Gastroesophageal sphincter (tissue), 4 donors: ENCODE measurements around the gene ERCC6L2. TPM values are rescaled to one million over a fixed set of nuclear protein-coding genes. Genes with fewer than 3 reads are reported as not detected.
A peak's percentile ranks its signal among the peaks of the same experiment; 100 is the strongest.

Source experiments
- ATAC-seq: fragments of 150-250 bp; one replicate; pipeline ENCODE4 v1.9.1; 2016; ENCODE audit warnings: mild to moderate bottlenecking, moderate library complexity
- H3K27ac ChIP-seq, 4 donors: fragments of 200-600 bp; sonication (generic) in 3 of 4; 1 replicate in 3 of 4; 2 replicates in 1 of 4; pipeline ENCODE4 v1.5.1; 2016 to 2019
- H3K27me3 ChIP-seq: fragments of 200-600 bp; sonication (generic); one replicate; pipeline ENCODE4 v1.5.1; 2019
- H3K36me3 ChIP-seq, 2 donors: fragments of 200-600 bp; sonication (generic); one replicate each; pipeline ENCODE4 v1.5.1; 2019; ENCODE audit warnings: control low read depth in 1 of 2
- H3K4me1 ChIP-seq, 3 donors: fragments of 200-600 bp; sonication (generic); 1 replicate in 2 of 3; 2 replicates in 1 of 3; pipeline ENCODE4 v1.5.1; 2016 to 2019; ENCODE audit warnings: control low read depth in 2 of 3
- H3K4me3 ChIP-seq, 2 donors: fragments of 200-600 bp; sonication (generic); one replicate each; pipeline ENCODE4 v1.5.1; 2019; ENCODE audit warnings: mild to moderate bottlenecking in 1 of 2, moderate library complexity in 1 of 2
- H3K9me3 ChIP-seq, 3 donors: fragments of 200-600 bp; sonication (generic); one replicate each; pipeline ENCODE4 v1.5.1; 2017 to 2019; ENCODE audit warnings: control low read depth in 2 of 3
- EP300 ChIP-seq: sonication (generic); formaldehyde crosslinking; IDR thresholded peaks from one replicate; pipeline ENCODE4 v1.6.1; 2017; ENCODE audit warnings: antibody characterized with exemption, mild to moderate bottlenecking
- POLR2A ChIP-seq, 2 donors: fragments of 450-650 bp; IDR thresholded peaks; one replicate each; pipeline ENCODE4 v1.6.1; 2017; ENCODE audit warnings: antibody characterized with exemption in 2 of 2, mild to moderate bottlenecking in 2 of 2, moderate library complexity in 1 of 2
- POLR2AphosphoS5 ChIP-seq: sonication (generic); formaldehyde crosslinking; IDR thresholded peaks from one replicate; pipeline ENCODE4 v1.6.1; 2017; ENCODE audit warnings: antibody characterized with exemption
- WGBS, 2 donors: methylation state at CpG; one replicate each; pipeline ENCODE4 v1.1.5; 2018; ENCODE audit warnings: low coverage in 1 of 2; 5-methylcytosine and 5-hydroxymethylcytosine counted together
- total RNA-seq, 4 donors: library from RNA; depleted of rRNA; stranded (reverse); fragments of >200 nt; gene quantifications; one replicate each; pipeline ENCODE4 v1.1.0, GENCODE V29; 2016
- TF ChIP-seq, protein P1 (sequence below), 4 experiments: fragments of 200-600 bp in 2 of 4; fragments of 450-650 bp in 2 of 4; sonication (generic) in 1 of 4; IDR thresholded peaks; one replicate each; pipeline ENCODE4 v1.5.1; 2017 to 2019; ENCODE audit warnings: antibody characterized with exemption in 4 of 4, mild to moderate bottlenecking in 2 of 4, moderate library complexity in 2 of 4

ERCC6L2 gene, protein sequence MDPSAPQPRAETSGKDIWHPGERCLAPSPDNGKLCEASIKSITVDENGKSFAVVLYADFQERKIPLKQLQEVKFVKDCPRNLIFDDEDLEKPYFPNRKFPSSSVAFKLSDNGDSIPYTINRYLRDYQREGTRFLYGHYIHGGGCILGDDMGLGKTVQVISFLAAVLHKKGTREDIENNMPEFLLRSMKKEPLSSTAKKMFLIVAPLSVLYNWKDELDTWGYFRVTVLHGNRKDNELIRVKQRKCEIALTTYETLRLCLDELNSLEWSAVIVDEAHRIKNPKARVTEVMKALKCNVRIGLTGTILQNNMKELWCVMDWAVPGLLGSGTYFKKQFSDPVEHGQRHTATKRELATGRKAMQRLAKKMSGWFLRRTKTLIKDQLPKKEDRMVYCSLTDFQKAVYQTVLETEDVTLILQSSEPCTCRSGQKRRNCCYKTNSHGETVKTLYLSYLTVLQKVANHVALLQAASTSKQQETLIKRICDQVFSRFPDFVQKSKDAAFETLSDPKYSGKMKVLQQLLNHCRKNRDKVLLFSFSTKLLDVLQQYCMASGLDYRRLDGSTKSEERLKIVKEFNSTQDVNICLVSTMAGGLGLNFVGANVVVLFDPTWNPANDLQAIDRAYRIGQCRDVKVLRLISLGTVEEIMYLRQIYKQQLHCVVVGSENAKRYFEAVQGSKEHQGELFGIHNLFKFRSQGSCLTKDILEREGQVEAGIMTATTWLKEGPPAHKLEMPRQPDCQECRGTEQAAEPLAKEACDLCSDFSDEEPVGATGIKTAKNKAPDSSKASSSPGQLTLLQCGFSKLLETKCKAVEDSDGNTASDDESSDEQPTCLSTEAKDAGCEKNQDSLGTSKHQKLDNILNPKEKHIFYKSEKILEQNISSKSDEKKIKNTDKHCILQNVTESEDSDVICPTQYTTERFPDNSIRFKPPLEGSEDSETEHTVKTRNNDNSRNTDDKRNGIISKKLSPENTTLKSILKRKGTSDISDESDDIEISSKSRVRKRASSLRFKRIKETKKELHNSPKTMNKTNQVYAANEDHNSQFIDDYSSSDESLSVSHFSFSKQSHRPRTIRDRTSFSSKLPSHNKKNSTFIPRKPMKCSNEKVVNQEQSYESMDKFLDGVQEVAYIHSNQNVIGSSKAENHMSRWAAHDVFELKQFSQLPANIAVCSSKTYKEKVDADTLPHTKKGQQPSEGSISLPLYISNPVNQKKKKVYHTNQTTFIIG (N-terminal part only)
- 100 to 1,000 TPM in 3 of 4 donors, 10 to 100 TPM in 1; 70.0 to 137 (median 113) TPM for total RNA-seq

DNA sequence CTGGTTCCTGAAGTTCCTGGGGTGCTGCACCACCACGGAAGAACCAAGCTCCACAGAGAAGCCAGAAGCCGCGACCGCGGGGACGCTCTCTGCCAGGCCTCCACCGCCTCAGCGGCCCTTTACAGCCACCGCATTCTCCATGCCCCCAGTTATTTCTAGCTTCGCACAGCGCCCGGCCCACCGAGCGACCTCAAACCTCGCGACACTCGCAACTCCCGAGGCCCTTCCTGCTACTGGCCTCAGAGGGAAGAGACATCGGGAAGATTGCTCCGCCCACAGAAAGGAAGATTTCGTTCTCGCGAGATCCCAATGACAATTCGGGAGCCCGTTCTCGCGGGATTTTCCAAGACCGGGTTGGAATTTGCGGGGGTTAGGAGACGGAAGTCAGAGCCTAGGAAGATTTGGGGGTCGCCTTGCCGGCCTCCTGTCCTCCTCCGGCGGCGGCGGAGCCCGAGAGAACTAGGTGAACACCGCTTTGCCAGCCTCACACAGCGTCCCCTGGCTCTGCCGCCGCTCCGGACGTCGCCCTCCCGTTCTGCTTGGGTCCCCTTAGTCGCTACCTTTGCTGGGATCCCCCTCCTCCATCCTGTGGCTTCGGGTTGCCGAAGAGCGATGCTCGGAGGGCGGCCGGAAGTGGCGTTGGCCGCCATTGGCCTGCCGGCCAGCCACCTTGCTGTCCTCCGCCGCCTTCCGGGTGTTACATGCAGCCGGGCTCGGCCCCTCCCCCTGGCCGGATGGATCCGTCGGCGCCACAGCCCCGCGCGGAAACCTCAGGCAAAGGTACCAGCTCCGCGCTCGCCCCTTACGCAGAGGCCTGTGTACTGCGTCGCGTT lies at the start of gene ERCC6L2:
ERCC6L2 (plus strand) TSS at position 387 of the 833 bp plus-strand sequence; CDS start at position 735, 348 bp downstream.
- peak; percentile 97 for ATAC-seq
- WGBS, 2 donors: 0 to 9% methylated on average over 4 to 13 of the region's 74 CpGs
- H3K4me3 ChIP-seq: no peak within 1 kb of the TSS
- TF ChIP-seq POLR2A (IDR thresholded peaks at IDR 0.05) (peak; percentile 52 to 75), POLR2AphosphoS5 (peak; percentile 90), EP300 (no peak)
- TF ChIP-seq, protein P1, sequence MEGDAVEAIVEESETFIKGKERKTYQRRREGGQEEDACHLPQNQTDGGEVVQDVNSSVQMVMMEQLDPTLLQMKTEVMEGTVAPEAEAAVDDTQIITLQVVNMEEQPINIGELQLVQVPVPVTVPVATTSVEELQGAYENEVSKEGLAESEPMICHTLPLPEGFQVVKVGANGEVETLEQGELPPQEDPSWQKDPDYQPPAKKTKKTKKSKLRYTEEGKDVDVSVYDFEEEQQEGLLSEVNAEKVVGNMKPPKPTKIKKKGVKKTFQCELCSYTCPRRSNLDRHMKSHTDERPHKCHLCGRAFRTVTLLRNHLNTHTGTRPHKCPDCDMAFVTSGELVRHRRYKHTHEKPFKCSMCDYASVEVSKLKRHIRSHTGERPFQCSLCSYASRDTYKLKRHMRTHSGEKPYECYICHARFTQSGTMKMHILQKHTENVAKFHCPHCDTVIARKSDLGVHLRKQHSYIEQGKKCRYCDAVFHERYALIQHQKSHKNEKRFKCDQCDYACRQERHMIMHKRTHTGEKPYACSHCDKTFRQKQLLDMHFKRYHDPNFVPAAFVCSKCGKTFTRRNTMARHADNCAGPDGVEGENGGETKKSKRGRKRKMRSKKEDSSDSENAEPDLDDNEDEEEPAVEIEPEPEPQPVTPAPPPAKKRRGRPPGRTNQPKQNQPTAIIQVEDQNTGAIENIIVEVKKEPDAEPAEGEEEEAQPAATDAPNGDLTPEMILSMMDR (IDR thresholded peaks at IDR 0.05): peak in 3 of 4 experiments; percentile 8 to 52 (median 18)
- H3K36me3 ChIP-seq: peaks cover 0 to 6% of the 10 kb centered on the region in 2 donors
- H3K27me3 ChIP-seq: no peaks in the 10 kb centered on the region
- H3K27ac ChIP-seq: no peak within 1 kb of the TSS
- no peaks in the 10 kb centered on the region for H3K9me3 ChIP-seq
- H3K4me1 ChIP-seq: peaks cover 7 to 32% (median 14%) of the 10 kb centered on the region in 3 donors

DNA sequence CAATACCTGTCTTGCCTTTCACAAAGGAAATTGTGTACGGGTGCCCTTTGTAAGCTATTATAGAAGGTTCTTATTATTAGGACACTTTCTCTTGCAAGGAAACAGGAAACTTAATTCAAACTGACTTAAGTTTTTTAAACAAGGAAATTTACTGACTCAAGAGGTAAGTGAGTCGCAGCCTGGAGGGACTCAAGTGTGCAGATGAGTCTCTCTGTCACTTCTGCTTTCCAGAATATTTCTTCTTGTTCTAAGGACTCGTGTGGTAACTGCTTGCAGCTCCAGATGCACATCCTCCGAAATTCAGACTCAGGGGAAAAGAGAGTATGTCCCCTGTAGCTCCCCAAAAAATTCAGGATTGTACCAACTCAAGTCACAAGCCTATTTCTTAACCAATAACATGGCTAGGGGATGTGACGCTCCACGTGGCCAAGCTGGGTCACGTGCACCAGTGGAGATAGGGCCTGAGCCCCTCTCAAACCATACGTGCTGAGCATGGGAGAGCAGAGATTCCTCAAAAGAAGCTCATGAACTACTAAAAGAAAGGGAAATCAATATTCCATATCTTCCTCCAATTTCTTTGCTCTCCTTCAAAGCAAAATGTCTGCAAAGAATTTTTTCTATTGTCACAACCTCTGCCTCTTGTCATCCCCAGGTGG lies 49.2 kb upstream of the ERCC6L2 start:
- no peak overlapping the region for H3K27ac ChIP-seq
- H3K36me3 ChIP-seq: no peaks in the 10 kb centered on the region
- no peaks in the 10 kb centered on the region for H3K9me3 ChIP-seq
- ATAC-seq: no peak
- peaks cover 0 to 12% (median 0%) of the 10 kb centered on the region in 3 donors for H3K4me1 ChIP-seq
- no peaks in the 10 kb centered on the region for H3K27me3 ChIP-seq
- no peak overlapping the region for H3K4me3 ChIP-seq
- WGBS, 2 donors: 81 to 90% methylated on average over 8 of the region's 8 CpGs
- TF ChIP-seq, protein P1 (IDR thresholded peaks at IDR 0.05): no peak
- TF ChIP-seq EP300 (no peak), POLR2A (IDR thresholded peaks at IDR 0.05) (no peak), POLR2AphosphoS5 (no peak)

DNA sequence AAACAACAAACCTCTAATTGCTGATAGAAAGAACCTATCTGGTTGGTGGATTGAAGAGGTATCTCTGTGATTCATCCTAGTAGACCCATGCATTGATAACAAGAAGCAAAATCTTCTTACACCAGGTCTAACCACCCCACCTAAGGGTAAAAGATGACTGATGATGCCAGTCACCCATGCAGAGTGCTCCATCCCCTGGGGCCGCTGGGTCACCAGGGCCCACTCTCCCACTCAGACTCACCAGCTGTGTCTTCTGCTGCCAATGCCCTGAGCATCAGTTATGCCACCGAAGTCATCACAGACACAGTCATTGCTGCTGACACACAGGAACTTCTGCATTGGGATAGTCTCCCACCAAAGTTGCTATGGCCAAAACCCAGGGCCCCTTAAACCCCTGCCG lies 44.7 kb upstream of the ERCC6L2 start:
- Histone ChIP-seq H3K27me3 (no peaks in the 10 kb centered on the region), H3K36me3 (no peaks in the 10 kb centered on the region), H3K27ac (no peak overlapping the region), H3K9me3 (no peaks in the 10 kb centered on the region), H3K4me1 (peaks cover 0 to 23% (median 0%) of the 10 kb centered on the region in 3 donors), H3K4me3 (no peak overlapping the region)
- whole genome bisulfite sequencing, 2 donors: 100% methylated on average over 2 of the region's 3 CpGs
- ATAC-seq: no peak
- TF ChIP-seq POLR2AphosphoS5 (no peak), POLR2A (IDR thresholded peaks at IDR 0.05) (no peak), EP300 (no peak)
- TF ChIP-seq, protein P1 (IDR thresholded peaks at IDR 0.05): no peak

DNA sequence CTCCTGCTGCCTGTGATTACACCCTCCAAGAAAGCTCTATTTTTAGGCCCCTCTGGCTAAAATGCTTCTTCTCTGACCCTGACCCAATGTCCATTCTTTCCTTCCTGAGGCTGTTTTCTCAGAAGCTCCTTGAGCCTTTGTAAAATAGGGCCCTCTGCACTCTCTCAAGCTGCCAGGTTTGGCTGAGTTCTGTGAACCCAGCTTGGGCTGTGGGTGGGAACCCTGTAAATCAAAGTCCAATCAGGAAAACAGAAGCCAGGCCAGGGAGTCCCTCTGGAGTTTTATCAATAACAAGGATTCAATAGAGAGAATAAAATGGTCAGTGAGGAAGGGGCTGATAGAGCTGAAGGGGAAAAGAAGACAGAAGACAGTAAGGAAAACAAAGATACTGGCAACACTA lies 43.7 kb upstream of the ERCC6L2 start:
- Histone ChIP-seq H3K27me3 (no peaks in the 10 kb centered on the region), H3K36me3 (no peaks in the 10 kb centered on the region), H3K27ac (peak overlapping the region in 1 of 4 donors; percentile 32), H3K4me3 (no peak overlapping the region), H3K4me1 (peaks cover 0 to 23% (median 0%) of the 10 kb centered on the region in 3 donors), H3K9me3 (no peaks in the 10 kb centered on the region)
- no peak for ATAC-seq
- TF ChIP-seq POLR2A (IDR thresholded peaks at IDR 0.05) (no peak), EP300 (no peak), POLR2AphosphoS5 (no peak)
- TF ChIP-seq, protein P1 (IDR thresholded peaks at IDR 0.05): no peak
